Transverse colon (tissue), 4 donors: ENCODE measurements around the gene MUC5B.

ENCODE experiments used
- CTCF ChIP-seq, 5 experiments: fragments of 200-600 bp in 3 of 5; fragments of 450-650 bp in 2 of 5; sonication (generic) in 3 of 5; IDR thresholded peaks; 1 replicate in 2 of 5; 2 replicates in 3 of 5; pipeline ENCODE4 v1.5.1; 2016 to 2017; ENCODE audit warnings: antibody characterized with exemption in 5 of 5, inconsistent platforms in 3 of 5, mild to moderate bottlenecking in 2 of 5, moderate library complexity in 1 of 5
- POLR2A ChIP-seq: fragments of 450-650 bp; IDR thresholded peaks from one replicate; pipeline ENCODE4 v1.6.1; 2016; ENCODE audit warnings: antibody characterized with exemption, mild to moderate bottlenecking, moderate library complexity
- POLR2AphosphoS5 ChIP-seq, 3 donors: sonication (generic); formaldehyde crosslinking; IDR thresholded peaks; one replicate each; pipeline ENCODE4 v1.6.1; 2016; ENCODE audit warnings: antibody characterized with exemption in 3 of 3

GRCh38 chr11:1308743-1309497 is 86.1 kb downstream of the MUC5B start:
- no peak for TF ChIP-seq CTCF (IDR thresholded peaks at IDR 0.05)
- no peak for TF ChIP-seq POLR2A
- TF ChIP-seq POLR2AphosphoS5 (IDR thresholded peaks at IDR 0.05): no peak
